GM12892 (cell line): Measurements from ENCODE around the gene STARD10.

Source experiments
- POLR2A ChIP-seq: IDR thresholded peaks from 2 replicates; pipeline ENCODE4 v1.6.1; 2011; ENCODE audit warnings: low read depth, low read length, control low read depth
- POLR2AphosphoS5 ChIP-seq: IDR thresholded peaks from 2 replicates; pipeline ENCODE4 v1.6.1; 2011; ENCODE audit warnings: low read depth, low read length, control low read depth

- TF ChIP-seq POLR2A (no peak), POLR2AphosphoS5 (no peak)
Measured at GRCh38 chr11:72711141-72711540, 82.7 kb downstream of the STARD10 start.
